ENCODE data around the gene RPL15. TPM values are rescaled to one million over a fixed set of nuclear protein-coding genes. Genes with fewer than 3 reads are reported as not detected.

The RPL15 gene
- total and polyA plus RNA-seq, 2 donors (not counting 1 experiment from before 2014, with no cell fraction given), result 2,177 to 5,195 TPM

DNA sequence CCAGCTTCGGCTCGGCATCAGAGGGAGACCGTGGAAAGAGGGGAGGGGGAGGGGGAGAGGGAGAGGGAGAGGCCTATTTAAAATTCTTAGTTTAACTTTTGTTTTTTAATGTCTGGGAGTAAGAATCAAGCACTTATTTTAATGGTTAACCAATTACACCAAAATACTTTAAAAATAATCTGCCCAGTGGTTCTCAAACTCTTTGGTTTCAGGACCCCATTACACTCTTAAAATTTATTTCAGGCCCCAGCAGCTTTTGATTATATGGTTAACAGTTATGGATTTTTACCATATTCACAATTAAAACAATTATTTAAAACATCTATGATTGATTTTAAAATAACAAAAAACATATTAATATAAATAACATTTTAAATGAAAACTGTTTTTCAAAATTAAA is 44.6 kb upstream of the RPL15 start:
- Histone ChIP-seq H3K27ac (ENCODE audit: low read length in 2 of 2) (no peak overlapping the region), H3K36me3 (replicated peaks in 1 of 2; ENCODE audit: control extremely low read depth in 1 of 2, control insufficient read depth in 1 of 2, extremely low read depth in 1 of 2, insufficient read depth in 2 of 2, low read length in 1 of 2) (no peaks in the 10 kb centered on the region), H3K9me3 (ENCODE audit: control extremely low read depth in 1 of 3, control insufficient read depth in 2 of 3, insufficient read depth in 1 of 3, low read length in 2 of 3) (no peaks in the 10 kb centered on the region), H4K20me1 (ENCODE audit: control insufficient read depth, insufficient read depth, low read length, poor library complexity, severe bottlenecking) (peaks cover 46% of the 10 kb centered on the region), H3K4me2 (replicated peaks; ENCODE audit: low read depth, low read length, poor library complexity, severe bottlenecking) (no peak overlapping the region), H3K79me2 (ENCODE audit: control insufficient read depth, insufficient read depth, low read length) (peaks cover 65% of the 10 kb centered on the region), H3K9ac (ENCODE audit: low read length) (no peak overlapping the region), H3K4me1 (ENCODE audit: control insufficient read depth in 2 of 2, insufficient read depth in 2 of 2, low read length in 2 of 2) (peaks cover 0 to 6% of the 10 kb centered on the region in 2 donors), H3K4me3 (ENCODE audit: control extremely low read depth in 1 of 5, extremely low read depth in 1 of 5, insufficient read depth in 1 of 5, low read depth in 2 of 5, low read length in 4 of 5) (no peak overlapping the region), H2AFZ (ENCODE audit: insufficient read depth, low read depth, low read length, poor library complexity, severe bottlenecking) (no peak overlapping the region), H3K27me3 (replicated peaks in 1 of 4; ENCODE audit: control extremely low read depth in 1 of 4, control insufficient read depth in 3 of 4, insufficient read depth in 4 of 4, low read length in 3 of 4) (no peaks in the 10 kb centered on the region)
- no peak for DNase-seq
- CTCF ChIA-PET, result no interaction called here
- intact Hi-C loops (cut with micrococcal nuclease), result loop anchor here (10.0 kb wide), 1 partner anchor 1308 kb away; no protein-coding TSS in a partner anchor
- Mint-ChIP-seq H3K9me3 (ENCODE audit: insufficient read depth) (no peaks in the 10 kb centered on the region), H3K27me3 (no peaks in the 10 kb centered on the region), H3K4me3 (no peak overlapping the region), H3K27ac (no peak overlapping the region), H3K4me1 (peaks cover 39% of the 10 kb centered on the region)
- POLR2A ChIA-PET, result no interaction called here
- WGBS (ENCODE audit: insufficient coverage), result no CpG with 5 or more reads among the region's 3 CpGs
- TF ChIP-seq, protein P1, sequence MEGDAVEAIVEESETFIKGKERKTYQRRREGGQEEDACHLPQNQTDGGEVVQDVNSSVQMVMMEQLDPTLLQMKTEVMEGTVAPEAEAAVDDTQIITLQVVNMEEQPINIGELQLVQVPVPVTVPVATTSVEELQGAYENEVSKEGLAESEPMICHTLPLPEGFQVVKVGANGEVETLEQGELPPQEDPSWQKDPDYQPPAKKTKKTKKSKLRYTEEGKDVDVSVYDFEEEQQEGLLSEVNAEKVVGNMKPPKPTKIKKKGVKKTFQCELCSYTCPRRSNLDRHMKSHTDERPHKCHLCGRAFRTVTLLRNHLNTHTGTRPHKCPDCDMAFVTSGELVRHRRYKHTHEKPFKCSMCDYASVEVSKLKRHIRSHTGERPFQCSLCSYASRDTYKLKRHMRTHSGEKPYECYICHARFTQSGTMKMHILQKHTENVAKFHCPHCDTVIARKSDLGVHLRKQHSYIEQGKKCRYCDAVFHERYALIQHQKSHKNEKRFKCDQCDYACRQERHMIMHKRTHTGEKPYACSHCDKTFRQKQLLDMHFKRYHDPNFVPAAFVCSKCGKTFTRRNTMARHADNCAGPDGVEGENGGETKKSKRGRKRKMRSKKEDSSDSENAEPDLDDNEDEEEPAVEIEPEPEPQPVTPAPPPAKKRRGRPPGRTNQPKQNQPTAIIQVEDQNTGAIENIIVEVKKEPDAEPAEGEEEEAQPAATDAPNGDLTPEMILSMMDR (IDR thresholded peaks at IDR 0.05), result no peak
- TF ChIP-seq EZH2 (IDR thresholded peaks at IDR 0.05; ENCODE audit: borderline replicate concordance, insufficient read depth, low read depth, low read length, poor library complexity, severe bottlenecking), result no peak
- no peak for ATAC-seq (ENCODE audit: low read depth)

DNA sequence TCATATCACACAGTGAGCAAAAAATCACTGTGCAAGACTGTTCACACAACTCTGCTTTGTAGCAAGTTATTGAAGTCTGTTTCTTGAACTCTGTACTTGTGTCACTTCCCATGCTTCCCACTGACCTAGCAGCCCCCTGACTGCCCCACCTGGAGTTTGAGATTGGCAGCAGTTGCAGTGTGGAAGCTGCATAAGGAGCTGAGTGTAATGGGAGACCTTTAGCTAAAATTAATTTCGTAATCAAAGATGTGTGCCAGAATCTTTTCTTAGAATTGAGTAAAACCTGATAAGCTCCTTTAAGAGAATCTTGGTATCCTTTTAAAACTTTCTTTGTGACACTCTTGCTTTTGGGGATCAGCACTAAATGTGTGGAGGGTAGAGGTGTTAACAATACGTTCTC is 43.0 kb upstream of the RPL15 start:
- ChIA-PET CTCF (interaction anchor here (1.1 kb wide), 1 partner anchor 363 kb away, joined by 3 read pairs; no protein-coding TSS in a partner anchor), POLR2A (no interaction called here)
- WGBS (ENCODE audit: insufficient coverage), result 83% methylated on average over 1 of the region's 2 CpGs
- peaks cover 38% of the 10 kb centered on the region for H3K4me1 Mint-ChIP-seq
- no peaks in the 10 kb centered on the region for H3K9me3 ChIP-seq (ENCODE audit: control extremely low read depth in 1 of 3, control insufficient read depth in 2 of 3, insufficient read depth in 1 of 3, low read length in 2 of 3)
- intact Hi-C loops (cut with micrococcal nuclease), result loop anchor here (10.0 kb wide), 1 partner anchor 1309 kb away; no protein-coding TSS in a partner anchor
- H3K27me3 Mint-ChIP-seq, result no peaks in the 10 kb centered on the region
- H3K4me3 Mint-ChIP-seq, result no peak overlapping the region
- H3K36me3 ChIP-seq (replicated peaks in 1 of 2; ENCODE audit: control extremely low read depth in 1 of 2, control insufficient read depth in 1 of 2, extremely low read depth in 1 of 2, insufficient read depth in 2 of 2, low read length in 1 of 2), result no peaks in the 10 kb centered on the region
- H2AFZ ChIP-seq (ENCODE audit: insufficient read depth, low read depth, low read length, poor library complexity, severe bottlenecking), result no peak overlapping the region
- H3K4me2 ChIP-seq (replicated peaks; ENCODE audit: low read depth, low read length, poor library complexity, severe bottlenecking), result no peak overlapping the region
- ATAC-seq (ENCODE audit: low read depth) (no peak), DNase-seq (no peak)
- no peak overlapping the region for H3K4me3 ChIP-seq (ENCODE audit: control extremely low read depth in 1 of 5, extremely low read depth in 1 of 5, insufficient read depth in 1 of 5, low read depth in 2 of 5, low read length in 4 of 5)
- peaks cover 62% of the 10 kb centered on the region for H3K79me2 ChIP-seq (ENCODE audit: control insufficient read depth, insufficient read depth, low read length)
- H3K27me3 ChIP-seq (replicated peaks in 1 of 4; ENCODE audit: control extremely low read depth in 1 of 4, control insufficient read depth in 3 of 4, insufficient read depth in 4 of 4, low read length in 3 of 4), result no peaks in the 10 kb centered on the region
- H3K27ac ChIP-seq (ENCODE audit: low read length in 2 of 2), result no peak overlapping the region
- TF ChIP-seq, protein P1 (IDR thresholded peaks at IDR 0.05), result no peak
- TF ChIP-seq EZH2 (IDR thresholded peaks at IDR 0.05; ENCODE audit: borderline replicate concordance, insufficient read depth, low read depth, low read length, poor library complexity, severe bottlenecking), result no peak
- no peak overlapping the region for H3K27ac Mint-ChIP-seq
- H3K9me3 Mint-ChIP-seq (ENCODE audit: insufficient read depth), result no peaks in the 10 kb centered on the region
- H3K9ac ChIP-seq (ENCODE audit: low read length), result no peak overlapping the region
- H3K4me1 ChIP-seq (ENCODE audit: control insufficient read depth in 2 of 2, insufficient read depth in 2 of 2, low read length in 2 of 2), result peaks cover 0 to 6% of the 10 kb centered on the region in 2 donors
- H4K20me1 ChIP-seq (ENCODE audit: control insufficient read depth, insufficient read depth, low read length, poor library complexity, severe bottlenecking), result peaks cover 56% of the 10 kb centered on the region
